GM04504 (cell line): ENCODE data around the gene LIPT1.
A peak's percentile ranks its signal among the peaks of the same experiment; 100 is the strongest.
"Not testable (repeated sequence)": the region's sequence is repeated elsewhere in the genome, so short reads cannot be mapped to it uniquely, and the experiment has no call there.

ENCODE experiments used
- DNase-seq: peaks from one replicate; pipeline ENCODE4 v3.0.0-alpha.2; 2012; ENCODE audit warnings: low read depth

The LIPT1 gene

DNA sequence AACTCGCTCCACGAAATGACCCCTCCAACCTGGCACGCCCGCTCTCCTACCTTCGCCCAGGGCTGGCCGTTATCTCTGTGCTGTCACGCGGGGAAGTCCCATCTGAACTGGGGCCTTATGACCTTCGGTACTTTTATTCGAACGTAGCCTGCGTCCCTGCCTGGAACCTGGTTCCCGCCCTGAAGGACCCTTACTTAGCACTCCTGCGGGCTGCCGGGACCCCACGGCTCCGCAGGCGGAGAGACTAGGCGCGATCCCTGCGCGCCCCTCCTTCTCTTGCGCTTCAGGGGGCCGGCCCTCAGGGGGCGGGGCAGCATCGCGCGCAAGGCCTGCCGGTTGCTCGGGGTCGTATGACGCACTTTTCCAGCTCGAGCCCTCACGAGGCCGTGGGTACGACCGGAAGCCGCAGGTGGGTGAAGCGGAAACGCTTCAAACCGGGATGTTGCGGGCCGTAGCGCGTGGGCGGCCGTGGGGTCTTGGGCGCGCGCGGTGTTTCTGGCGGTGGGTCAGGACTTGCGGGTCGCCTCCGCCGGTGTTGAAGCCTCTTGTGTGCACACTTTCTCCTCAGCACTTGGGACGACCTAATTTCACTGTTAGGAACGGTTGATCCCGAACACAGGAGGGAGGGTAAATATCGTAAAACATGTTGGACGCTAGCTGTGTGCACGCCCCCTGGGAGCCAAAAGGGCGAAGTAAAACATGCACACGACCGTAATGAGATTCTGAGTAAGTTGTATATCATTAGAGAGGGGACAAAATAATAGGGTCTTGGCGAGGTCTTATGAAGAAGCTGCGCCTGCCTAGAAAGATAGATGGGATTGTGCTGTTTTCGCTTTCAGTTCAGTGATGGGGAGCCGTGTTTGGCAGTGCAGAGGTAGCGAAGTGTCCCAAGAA is at the start of gene LIPT1, which contains the start of gene TSGA10:
Gene LIPT1 (plus strand): TSS at position 325 of the 894 bp plus-strand sequence. CDS start 6,991 bp downstream, outside the sequence.
Gene TSGA10 (minus strand): TSS at position 300 of the 894 bp plus-strand sequence. CDS start 45,503 bp downstream, outside the sequence.
- DNase-seq: peak; percentile 72

- DNase-seq: no peak
These were observed 47.9 kb upstream of the LIPT1 start for GRCh38 chr2:99106913-99107312.

GRCh38 chr2:99111236-99111635 is 43.5 kb upstream of the LIPT1 start:
- DNase-seq: no peak

DNA sequence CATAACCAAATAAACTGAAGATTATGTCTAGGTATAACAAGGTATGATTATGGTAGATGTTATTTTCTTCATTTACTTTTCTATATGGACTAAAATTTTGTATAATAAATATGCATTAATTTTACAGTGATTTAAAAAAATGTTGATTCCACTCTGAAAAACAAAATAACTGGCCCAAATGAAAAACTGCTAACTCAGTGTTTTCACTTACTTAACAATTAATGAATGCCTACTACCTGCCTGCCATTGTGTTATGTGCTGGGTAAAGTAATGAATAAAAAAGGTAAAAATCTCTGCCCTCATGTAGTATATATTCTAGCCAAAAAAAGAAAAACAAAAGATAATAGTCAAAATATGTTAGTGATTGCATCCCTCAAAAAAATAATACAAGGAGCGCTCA is 42.8 kb upstream of the LIPT1 start:
- DNase-seq: no peak

DNA sequence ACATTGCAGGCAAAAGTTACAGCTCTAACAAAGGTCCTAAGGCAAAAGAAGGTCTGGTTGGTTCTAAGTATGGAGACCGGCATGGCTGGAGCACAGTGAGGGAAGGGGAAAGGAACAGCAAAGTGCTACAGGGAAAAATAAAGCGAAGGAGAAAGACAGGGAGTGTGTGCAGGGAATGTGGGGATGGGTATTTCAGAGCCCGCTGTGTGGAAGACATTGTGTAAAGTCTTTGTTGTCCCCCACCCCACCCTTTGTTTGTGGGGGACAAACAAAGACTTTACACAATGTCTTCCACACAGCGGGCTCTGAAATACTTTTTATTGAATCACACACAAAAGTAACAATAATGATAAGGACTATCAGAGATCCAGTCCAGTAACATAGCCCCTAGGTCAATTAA is 42.1 kb upstream of the LIPT1 start:
- DNase-seq: no peak

GRCh38 chr2:99127981-99128380 is 26.8 kb upstream of the LIPT1 start:
- no peak for DNase-seq

DNA sequence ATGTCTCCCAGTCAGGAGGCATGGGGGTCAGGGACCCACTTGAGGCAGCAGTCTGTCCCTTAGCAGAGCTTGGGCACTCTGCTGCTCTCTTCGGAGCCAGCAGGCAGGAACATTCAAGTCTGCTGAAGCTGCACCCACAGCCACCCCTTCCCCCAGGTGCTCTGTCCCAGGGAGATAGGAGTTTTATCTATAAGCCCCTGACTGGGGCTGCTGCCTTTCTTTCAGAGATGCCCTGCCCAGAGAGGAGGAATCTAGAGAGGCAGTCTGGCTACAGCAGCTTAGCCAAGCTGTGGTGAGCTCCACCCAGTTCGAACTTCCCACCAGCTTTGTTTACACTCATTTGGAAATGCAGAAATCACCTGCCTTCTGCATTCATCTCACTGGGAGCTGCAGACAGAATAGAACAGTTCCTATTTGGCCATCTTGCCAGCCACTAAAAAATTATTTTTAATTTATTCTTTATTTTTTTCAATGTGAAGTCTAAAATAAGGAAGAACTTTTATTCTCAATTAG is 19.7 kb upstream of the LIPT1 start:
- not testable (repeated sequence) for DNase-seq

DNA sequence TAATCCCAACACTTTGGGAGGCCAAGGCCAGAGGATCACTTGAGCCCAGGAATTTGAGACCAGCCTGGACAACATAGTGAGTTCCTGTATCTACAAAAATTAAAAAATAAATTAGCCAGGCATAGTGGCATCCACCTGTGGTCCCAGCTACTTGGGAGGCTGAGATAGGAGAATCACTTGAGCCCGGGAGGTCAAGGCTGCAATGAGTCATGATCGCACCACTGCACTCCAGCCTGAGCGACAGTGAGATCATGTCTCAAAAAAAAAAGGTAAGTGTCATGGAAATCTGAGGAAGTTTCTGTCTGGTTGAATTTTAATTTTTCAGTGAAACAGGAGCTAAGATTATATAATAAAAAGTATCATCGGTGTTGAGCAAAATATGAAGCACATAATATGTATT is 15.8 kb upstream of the LIPT1 start:
- DNase-seq: no peak

GRCh38 chr2:99140056-99140859 is 14.5 kb upstream of the LIPT1 start:
- no peak for DNase-seq

- DNase-seq: no peak
These were observed 14.0 kb upstream of the LIPT1 start for GRCh38 chr2:99140860-99141109.

DNA sequence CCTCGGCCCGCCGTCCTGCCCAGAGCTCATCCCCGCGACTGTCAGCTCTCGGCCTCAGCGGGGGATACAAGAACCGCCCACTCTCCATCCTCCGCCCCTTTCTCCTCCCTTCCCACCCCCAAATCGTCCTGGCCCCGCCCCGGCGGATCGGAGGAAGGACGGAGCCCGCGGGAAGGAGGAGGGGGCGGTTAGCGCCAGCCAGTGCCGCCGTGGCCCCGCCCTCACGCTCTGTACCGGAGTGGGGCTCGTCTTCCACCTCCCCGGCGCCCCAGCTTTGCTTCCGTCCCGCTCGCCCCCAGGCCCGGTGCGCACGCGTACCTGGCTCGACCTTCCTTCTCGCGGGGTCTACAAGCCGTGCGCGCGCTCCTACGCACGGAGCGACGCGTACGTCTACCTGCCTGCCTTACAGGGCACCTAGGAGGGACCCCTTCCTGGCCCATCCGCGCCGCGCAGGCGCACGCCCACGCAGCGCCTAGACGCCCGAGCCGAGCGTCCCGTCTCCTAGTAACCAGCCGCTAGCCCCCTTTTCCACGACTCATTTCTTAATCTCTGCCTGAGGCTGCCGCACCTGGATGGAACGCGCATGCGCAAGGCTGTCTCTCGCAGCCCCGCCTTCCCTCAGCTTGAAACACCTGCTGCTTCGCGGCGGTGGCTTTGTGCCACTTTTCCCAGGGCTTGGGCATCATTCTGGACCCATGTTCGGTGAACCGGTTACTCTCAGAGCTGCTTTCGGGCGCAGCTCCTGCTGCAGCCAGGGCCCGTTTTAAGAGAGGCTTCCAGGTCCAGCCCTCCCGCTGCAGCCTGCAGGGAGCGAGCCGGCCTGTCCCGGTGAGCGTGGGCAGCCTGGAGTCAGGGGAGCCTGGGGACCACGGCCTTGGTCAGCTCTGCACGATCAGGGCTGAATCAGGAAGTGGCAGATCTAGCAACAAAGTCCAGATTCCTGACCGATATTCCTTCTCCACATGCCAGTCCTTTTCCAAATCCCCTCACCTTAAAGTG is 13.4 kb upstream of the LIPT1 start, which contains the start of gene C2orf15:
Gene C2orf15 (plus strand): TSS at position 598 of the 999 bp plus-strand sequence. CDS start 8,852 bp downstream, outside the sequence.
- peak; percentile 42 for DNase-seq

- no peak for DNase-seq
These were observed 4.1 kb upstream of the LIPT1 start for GRCh38 chr2:99150706-99151105.

- DNase-seq: no peak
These were observed 2.4 kb upstream of the LIPT1 start for GRCh38 chr2:99152199-99152895.

DNA sequence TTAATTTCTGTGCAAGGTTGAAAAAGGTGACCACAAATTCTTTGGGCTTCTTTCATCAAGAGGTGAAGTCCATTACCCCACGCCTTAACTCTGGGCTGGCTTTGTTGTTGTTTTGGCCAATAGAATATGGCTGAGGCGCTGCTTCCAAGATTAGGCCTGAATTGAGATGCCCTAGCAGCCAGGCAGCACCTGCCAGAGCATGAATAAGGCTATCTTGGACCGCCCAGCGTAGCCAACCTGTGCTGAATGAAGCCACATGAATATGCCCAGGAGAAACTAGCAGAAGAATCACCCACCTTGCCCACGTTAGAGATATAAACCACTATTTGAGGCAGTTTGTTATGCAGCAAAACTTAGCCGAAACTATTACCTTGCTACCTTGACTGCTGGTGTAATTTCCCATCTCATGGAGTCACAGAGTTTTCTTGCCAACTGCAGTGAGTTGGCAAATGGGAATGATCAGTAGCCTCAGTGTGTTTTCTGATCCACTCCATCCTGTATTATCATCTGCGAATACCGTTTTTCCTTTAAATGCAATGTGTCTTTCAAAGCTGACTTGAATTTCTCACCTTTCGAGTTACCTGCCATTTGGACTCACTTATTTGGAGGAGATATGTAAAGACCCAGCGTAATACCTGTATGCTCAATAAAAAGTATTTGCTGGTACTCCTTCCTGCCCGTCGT is 704 bp upstream of the LIPT1 start:
- DNase-seq: no peak

DNA sequence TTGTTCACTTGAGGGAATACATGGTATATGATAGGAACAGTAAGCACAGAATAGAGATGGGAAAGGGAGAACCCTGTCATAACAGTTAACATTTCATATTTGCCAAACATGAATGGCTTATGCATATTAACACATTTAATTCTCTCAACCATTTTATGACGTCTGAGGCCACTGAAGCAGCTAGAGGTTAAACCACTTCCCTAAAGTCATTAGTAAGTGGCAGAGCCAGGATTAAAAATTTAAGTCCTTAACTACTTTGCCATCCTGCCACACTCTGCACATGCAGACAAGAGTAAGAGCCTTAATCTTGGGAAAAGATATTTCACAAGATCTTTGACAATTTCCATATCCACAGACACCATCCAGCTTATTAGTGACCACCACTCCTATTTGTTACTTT is 2.1 kb downstream of the LIPT1 start:
- no peak for DNase-seq

DNA sequence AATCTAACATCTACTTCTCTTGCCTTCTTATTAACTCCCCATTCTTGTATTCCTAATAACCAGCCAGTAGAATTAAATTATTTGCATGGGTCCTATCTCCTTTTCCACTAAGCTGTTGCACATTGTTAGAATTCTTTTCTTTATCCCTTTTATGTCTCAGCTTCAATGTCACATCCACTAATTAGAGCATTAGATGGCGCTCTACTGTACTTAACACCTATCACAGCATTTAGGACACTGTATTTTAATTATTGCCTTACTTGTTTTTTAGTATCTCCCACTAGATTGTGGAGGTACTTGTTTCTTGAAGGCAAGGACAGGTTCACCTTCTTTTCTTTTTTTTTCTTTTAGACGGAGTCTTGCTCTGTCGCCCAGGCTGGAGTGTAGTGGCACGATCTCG is 3.8 kb downstream of the LIPT1 start:
- no peak for DNase-seq

- no peak for DNase-seq
These were observed 4.8 kb downstream of the LIPT1 start for GRCh38 chr2:99159594-99159993.

- DNase-seq: no peak
These were observed 11.5 kb downstream of the LIPT1 start for GRCh38 chr2:99166218-99166617.

- no peak for DNase-seq
These were observed 14.8 kb downstream of the LIPT1 start for GRCh38 chr2:99169534-99169933.

DNA sequence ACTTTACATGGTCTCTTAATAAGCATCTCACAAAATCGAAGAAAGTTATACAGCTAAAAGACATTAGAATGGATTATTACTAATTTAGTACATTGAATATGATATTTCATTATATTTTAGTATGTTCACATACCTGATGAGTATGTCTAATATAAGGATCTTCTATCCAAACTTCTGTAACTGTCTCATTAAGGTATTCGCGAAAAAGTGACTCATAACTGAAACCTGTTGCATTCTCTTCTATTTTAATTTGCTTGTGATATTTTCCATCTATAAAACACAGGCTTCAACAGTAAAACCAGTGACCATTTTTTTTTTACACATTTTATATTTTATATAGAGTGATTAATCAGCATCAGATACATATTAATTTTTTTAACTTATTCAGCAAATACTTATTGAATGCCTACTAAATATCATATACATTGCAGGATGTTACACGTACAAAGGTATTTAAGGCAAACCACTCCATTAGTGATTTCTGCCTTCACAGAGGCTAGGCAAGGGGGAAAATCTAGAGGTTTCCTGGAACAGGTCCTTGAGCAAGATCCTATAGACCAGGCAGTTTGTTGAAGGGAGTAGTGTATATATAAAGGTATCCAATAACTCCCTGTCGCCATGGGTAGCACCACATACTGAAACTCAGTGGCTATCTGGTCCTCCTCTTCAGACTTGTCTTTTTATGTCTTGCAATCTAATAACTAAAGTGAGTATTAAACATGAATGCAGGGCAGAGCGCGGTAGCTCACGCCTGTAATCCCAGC is 16.8 kb downstream of the LIPT1 start:
- DNase-seq: no peak
